AG04450 (cell line): ENCODE results near the gene LHFPL6. TPM values are rescaled to one million over a fixed set of nuclear protein-coding genes. Genes with fewer than 3 reads are reported as not detected.

Experiments
- CTCF ChIA-PET: fragments of 300-600, 350-600 bp; formaldehyde crosslinking; extraction: SDS; loops from one replicate; lab custom pipeline; 2022; ENCODE audit warnings: antibody characterized with exemption, inconsistent platforms; lab: Charles Lee
- POLR2A ChIA-PET: fragments of 350-600 bp; formaldehyde crosslinking; extraction: SDS; loops from one replicate; lab custom pipeline; 2021; ENCODE audit warnings: antibody characterized with exemption, inconsistent platforms; lab: Yijun Ruan, JAX
- DNase-seq: peaks from one replicate; pipeline ENCODE4 v3.0.0-alpha.2; 2011; ENCODE audit warnings: low read depth, low spot score
- H3K27ac ChIP-seq: one replicate; pipeline ENCODE4 v1.5.1; 2012; ENCODE audit warnings: low read depth, low read length, control low read depth
- H3K27me3 ChIP-seq: one replicate; pipeline ENCODE4 v1.6.0; 2012; ENCODE audit warnings: low read length; ENCODE audit not compliant: control insufficient read depth, insufficient read depth
- H3K4me3 ChIP-seq: 2 replicates; pipeline ENCODE4 v1.5.1; 2011; ENCODE audit warnings: mild to moderate bottlenecking, low read depth, low read length, control low read depth
- H3K9me3 ChIP-seq: 2 replicates; pipeline ENCODE4 v1.5.1; 2012; ENCODE audit warnings: low read length; ENCODE audit not compliant: control insufficient read depth, insufficient read depth
- CTCF ChIP-seq: IDR thresholded peaks from 2 replicates; pipeline ENCODE4 v1.5.1; 2011; ENCODE audit warnings: low read depth, low read length, control low read depth, inconsistent platforms
- polyA plus RNA-seq: library from polyadenylated mRNA; depleted of rRNA; stranded (reverse); fragments of >200 nt; gene quantifications from 2 replicates; pipeline ENCODE4 v1.2.3, GENCODE V29; 2011

Gene LHFPL6
- polyA plus RNA-seq, 1 experiment: 40.3 TPM

- ChIA-PET CTCF (interaction anchor here (0.8 to 3.2 kb wide), 4 partner anchors 23 to 51 kb away, joined by 3 to 14 read pairs (median 5); no protein-coding TSS in a partner anchor), POLR2A (interaction anchor here (1.0 to 1.9 kb wide), 2 partner anchors 37 to 38 kb away, joined by 3 to 5 read pairs; no protein-coding TSS in a partner anchor)
- no peaks in the 10 kb centered on the region for H3K9me3 ChIP-seq
- TF ChIP-seq CTCF: no peak
- peak; percentile 83 for DNase-seq
- H3K4me3 ChIP-seq: peak overlapping the region; percentile 37; the same call in 1 of the 2 replicates
- H3K27me3 ChIP-seq: no peaks in the 10 kb centered on the region
- peak overlapping the region; percentile 86 for H3K27ac ChIP-seq
Observed at GRCh38 chr13:39565036-39565949, 37.7 kb downstream of the LHFPL6 start.

- no peak for DNase-seq
- TF ChIP-seq CTCF: no peak
- Histone ChIP-seq H3K27me3 (no peaks in the 10 kb centered on the region), H3K4me3 (no peak overlapping the region), H3K9me3 (no peaks in the 10 kb centered on the region), H3K27ac (no peak overlapping the region)
- ChIA-PET POLR2A (interaction anchor here (0.6 to 0.7 kb wide), 4 partner anchors 36 to 1334 kb away, joined by 3 to 5 read pairs (median 4); no protein-coding TSS in a partner anchor), CTCF (interaction anchor here (3.2 kb wide), 1 partner anchor 49 kb away, joined by 14 read pairs; no protein-coding TSS in a partner anchor)
Observed at GRCh38 chr13:39563470-39563735, 39.6 kb downstream of the LHFPL6 start.

GRCh38 chr13:39561971-39562370 lies 41.0 kb downstream of the LHFPL6 start:
- Histone ChIP-seq H3K4me3 (no peak overlapping the region), H3K27ac (no peak overlapping the region), H3K27me3 (no peaks in the 10 kb centered on the region), H3K9me3 (no peaks in the 10 kb centered on the region)
- POLR2A ChIA-PET: no interaction called here
- CTCF ChIA-PET: no interaction called here
- no peak for TF ChIP-seq CTCF
- DNase-seq: no peak

GRCh38 chr13:39559847-39560246 lies 43.1 kb downstream of the LHFPL6 start:
- no peaks in the 10 kb centered on the region for H3K27me3 ChIP-seq
- POLR2A ChIA-PET: no interaction called here
- DNase-seq: no peak
- CTCF ChIA-PET: interaction anchor here (1.4 kb wide), 1 partner anchor 52 kb away, joined by 4 read pairs; no protein-coding TSS in a partner anchor
- no peak overlapping the region for H3K4me3 ChIP-seq
- H3K9me3 ChIP-seq: no peaks in the 10 kb centered on the region
- no peak overlapping the region for H3K27ac ChIP-seq
- TF ChIP-seq CTCF: no peak
